HAP-1 (cell line): ENCODE data around the gene PNMA8C.
A peak's percentile ranks its signal among the peaks of the same experiment; 100 is the strongest.

Experiments
- DNase-seq, 2 experiments: peaks; one replicate each; pipeline ENCODE4 v3.0.0-alpha.2; 2016 to 2020; ENCODE audit warnings: low spot score in 2 of 2
- H3K27me3 ChIP-seq: fragments of 250-450 bp; sonication (Bioruptor Pico); 2 replicates; pipeline ENCODE4 v1.5.1; 2020; ENCODE audit warnings: low read depth, mild to moderate bottlenecking, moderate library complexity
- H3K36me3 ChIP-seq: fragments of 250-450 bp; sonication (Bioruptor Pico); replicated peaks from 2 replicates; pipeline ENCODE4 v1.5.1; 2020; ENCODE audit warnings: mild to moderate bottlenecking
- H3K4me1 ChIP-seq: fragments of 250-450 bp; sonication (Bioruptor Pico); 2 replicates; pipeline ENCODE4 v1.5.1; 2020; ENCODE audit warnings: mild to moderate bottlenecking
- H3K4me3 ChIP-seq: fragments of 250-450 bp; sonication (Bioruptor Pico); 2 replicates; pipeline ENCODE4 v1.5.1; 2020; ENCODE audit warnings: mild to moderate bottlenecking, moderate library complexity
- H3K9me3 ChIP-seq: fragments of 250-450 bp; sonication (Bioruptor Pico); 2 replicates; pipeline ENCODE4 v1.5.1; 2020; ENCODE audit warnings: mild to moderate bottlenecking, moderate library complexity
- in situ Hi-C: fragments of 300-500 bp; cut with MboI; formaldehyde crosslinking; loops from 3 replicates; pipeline ENCODE4 v1.14.3; 2020; ENCODE audit warnings: low sequenced_read_pairs, inconsistent platforms, mixed read lengths

PNMA8C gene

GRCh38 chr19:46428239-46429135, at the start of gene PNMA8C:
TSS of gene PNMA8C (minus strand) at chr19:46428936. CDS start at chr19:46428359, 577 bp downstream.
- no peaks in the 10 kb centered on the region for H3K9me3 ChIP-seq
- H3K4me1 ChIP-seq: peaks cover 5% of the 10 kb centered on the region; the same call in 1 of the 2 replicates
- peak; percentile 36 to 79 for DNase-seq
- peak within 1 kb of the TSS; percentile 9 for H3K4me3 ChIP-seq
- in situ Hi-C loops: no loop called here
- H3K27me3 ChIP-seq: no peaks in the 10 kb centered on the region
- H3K36me3 ChIP-seq: no peaks in the 10 kb centered on the region

DNA sequence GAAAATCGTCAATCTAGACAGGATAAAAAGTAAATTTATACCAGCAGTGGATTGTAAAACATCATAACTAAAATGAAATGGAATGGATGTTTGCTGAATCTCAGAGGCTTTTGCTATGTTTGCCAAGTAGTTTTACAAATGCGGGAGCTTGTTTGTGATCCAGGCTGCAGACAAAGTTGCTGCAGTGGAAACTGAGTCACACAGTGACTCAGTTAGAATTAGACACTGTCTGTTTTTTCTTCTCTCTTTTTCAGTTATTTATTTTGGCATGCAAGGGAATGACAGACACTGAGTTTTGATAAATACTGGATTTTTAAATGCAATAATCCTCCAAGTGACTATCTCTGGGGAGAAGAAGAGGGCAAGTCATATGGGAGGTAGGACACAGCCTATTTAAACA, 47.2 kb upstream of the PNMA8C start:
- Histone ChIP-seq H3K36me3 (no peaks in the 10 kb centered on the region), H3K27me3 (no peaks in the 10 kb centered on the region), H3K4me1 (peaks cover 13% of the 10 kb centered on the region), H3K9me3 (no peaks in the 10 kb centered on the region), H3K4me3 (no peak overlapping the region)
- DNase-seq: no peak
- in situ Hi-C loops: no loop called here

- Histone ChIP-seq H3K4me3 (no peak overlapping the region), H3K9me3 (no peaks in the 10 kb centered on the region), H3K36me3 (peaks cover 6% of the 10 kb centered on the region), H3K27me3 (no peaks in the 10 kb centered on the region), H3K4me1 (peaks cover 12% of the 10 kb centered on the region)
- no peak for DNase-seq
- in situ Hi-C loops: no loop called here
Measured at GRCh38 chr19:46474211-46474610, 45.5 kb upstream of the PNMA8C start.

DNA sequence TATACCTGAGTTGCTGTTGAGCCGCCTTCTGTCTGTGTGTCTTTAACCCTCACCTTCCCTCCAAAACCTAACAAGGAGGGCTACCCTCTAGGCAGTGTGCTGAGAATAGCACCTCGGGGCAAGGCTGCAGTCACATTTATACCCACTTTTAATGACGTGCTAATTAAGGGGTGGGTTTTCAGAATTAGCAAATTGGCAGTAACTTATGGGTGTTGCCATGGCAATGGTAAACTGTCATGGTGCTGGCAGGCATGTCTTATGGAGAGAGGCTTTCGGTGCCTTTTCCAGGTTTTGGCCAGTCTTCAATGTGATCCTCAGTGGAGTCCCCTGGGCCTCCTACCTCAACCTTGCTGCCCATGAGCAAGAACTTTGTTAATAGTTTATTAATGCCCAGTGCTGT, 43.9 kb upstream of the PNMA8C start:
- DNase-seq: no peak
- H3K9me3 ChIP-seq: no peaks in the 10 kb centered on the region
- no peaks in the 10 kb centered on the region for H3K27me3 ChIP-seq
- no peak overlapping the region for H3K4me3 ChIP-seq
- peaks cover 12% of the 10 kb centered on the region for H3K4me1 ChIP-seq
- in situ Hi-C loops: no loop called here
- H3K36me3 ChIP-seq: peaks cover 17% of the 10 kb centered on the region

DNA sequence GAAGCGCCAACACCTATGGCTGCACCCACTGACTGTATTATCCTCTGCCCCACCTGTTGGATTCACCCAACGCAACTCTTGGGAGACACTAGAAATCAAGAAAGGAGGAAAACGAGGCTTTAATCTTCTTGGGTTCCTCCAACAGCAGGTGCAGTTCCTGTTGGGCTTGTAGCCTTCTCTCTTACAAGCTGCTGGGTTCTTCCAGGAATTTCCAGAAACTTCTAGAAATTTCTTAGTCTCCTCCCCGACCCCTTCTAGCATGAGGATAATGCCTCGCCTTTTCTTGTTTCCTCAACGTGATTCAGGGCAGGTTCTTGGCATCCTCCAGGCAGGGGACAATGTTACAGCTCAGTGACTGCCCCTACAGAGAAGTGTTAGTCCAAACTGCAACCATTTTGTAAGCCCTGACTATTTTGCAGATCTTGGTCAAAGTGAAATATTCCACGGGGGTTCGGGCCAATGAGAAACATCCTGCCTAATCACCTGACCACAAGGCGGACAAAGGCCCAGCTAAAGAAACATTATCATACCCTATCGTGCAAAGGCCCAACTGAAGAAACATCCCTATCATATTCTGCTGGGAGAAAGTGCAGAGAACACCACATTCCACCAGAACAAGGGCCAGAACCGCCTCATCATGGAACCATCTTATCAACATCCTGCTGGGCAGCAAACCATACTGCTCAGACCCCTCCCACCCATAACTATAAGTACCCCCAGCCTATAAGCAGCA, 43.2 kb upstream of the PNMA8C start:
- peaks cover 12% of the 10 kb centered on the region for H3K4me1 ChIP-seq
- DNase-seq: no peak
- H3K27me3 ChIP-seq: no peaks in the 10 kb centered on the region
- H3K9me3 ChIP-seq: no peaks in the 10 kb centered on the region
- peak overlapping the region; percentile 60 for H3K4me3 ChIP-seq
- in situ Hi-C loops: no loop called here
- peaks cover 18% of the 10 kb centered on the region for H3K36me3 ChIP-seq

GRCh38 chr19:46471116-46471733, 42.5 kb upstream of the PNMA8C start, which contains the start of gene PNMA8A:
TSS of gene PNMA8A (minus strand) at chr19:46471563. CDS start at chr19:46471035, 528 bp downstream.
- Histone ChIP-seq H3K36me3 (peaks cover 21% of the 10 kb centered on the region), H3K4me1 (peaks cover 12% of the 10 kb centered on the region), H3K9me3 (no peaks in the 10 kb centered on the region), H3K27me3 (no peaks in the 10 kb centered on the region), H3K4me3 (peak within 1 kb of the TSS; percentile 60)
- in situ Hi-C loops: no loop called here
- DNase-seq: peak; percentile 76 to 92

- H3K36me3 ChIP-seq: peaks cover 21% of the 10 kb centered on the region
- in situ Hi-C loops: no loop called here
- H3K27me3 ChIP-seq: no peaks in the 10 kb centered on the region
- H3K4me1 ChIP-seq: peaks cover 12% of the 10 kb centered on the region
- no peaks in the 10 kb centered on the region for H3K9me3 ChIP-seq
- H3K4me3 ChIP-seq: peak overlapping the region; percentile 60
- DNase-seq: no peak
Measured at GRCh38 chr19:46470376-46470775, 41.6 kb upstream of the PNMA8C start.

DNA sequence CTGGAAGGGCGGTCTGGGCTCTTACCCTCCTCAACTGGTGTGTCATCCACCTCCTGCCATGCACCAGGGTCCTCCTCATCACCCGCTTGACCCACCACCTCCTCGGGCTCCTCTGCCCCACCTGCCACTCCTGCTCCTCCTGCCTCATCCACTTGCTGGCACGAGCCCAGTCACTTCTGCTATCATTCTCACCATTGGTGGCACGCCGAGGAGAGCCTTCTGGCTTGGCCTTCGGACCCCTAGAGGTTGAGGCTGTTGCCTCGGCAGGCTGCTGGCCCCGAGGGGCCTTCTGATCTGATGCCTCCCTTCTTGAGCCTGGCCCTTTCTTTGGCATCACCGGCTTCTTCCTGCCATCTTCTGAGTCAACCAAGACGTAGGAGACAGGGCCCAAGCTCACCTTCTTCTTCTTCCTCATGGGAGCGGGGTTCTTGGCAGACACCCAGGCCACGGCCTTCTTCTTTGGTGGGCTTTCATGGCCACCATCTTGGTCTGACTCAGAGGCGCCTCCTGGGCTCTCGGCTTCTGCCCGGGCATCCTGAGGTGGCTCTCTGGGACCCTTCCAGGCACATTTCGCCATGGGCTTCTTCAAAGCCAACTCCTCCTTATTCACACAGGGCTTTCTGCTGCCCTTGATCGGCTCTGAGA, 40.9 kb upstream of the PNMA8C start:
- peaks cover 12% of the 10 kb centered on the region for H3K4me1 ChIP-seq
- no peaks in the 10 kb centered on the region for H3K9me3 ChIP-seq
- H3K4me3 ChIP-seq: no peak overlapping the region
- no peaks in the 10 kb centered on the region for H3K27me3 ChIP-seq
- H3K36me3 ChIP-seq: peaks cover 21% of the 10 kb centered on the region
- DNase-seq: no peak
- in situ Hi-C loops: no loop called here

- Histone ChIP-seq H3K27me3 (no peaks in the 10 kb centered on the region), H3K36me3 (peaks cover 21% of the 10 kb centered on the region), H3K4me1 (peaks cover 9% of the 10 kb centered on the region), H3K4me3 (no peak overlapping the region), H3K9me3 (no peaks in the 10 kb centered on the region)
- DNase-seq: no peak
- in situ Hi-C loops: no loop called here
Measured at GRCh38 chr19:46466536-46467196, 37.9 kb upstream of the PNMA8C start.

- H3K4me3 ChIP-seq: no peak overlapping the region
- in situ Hi-C loops: no loop called here
- no peak for DNase-seq
- no peaks in the 10 kb centered on the region for H3K4me1 ChIP-seq
- no peaks in the 10 kb centered on the region for H3K27me3 ChIP-seq
- peaks cover 13% of the 10 kb centered on the region for H3K36me3 ChIP-seq
- no peaks in the 10 kb centered on the region for H3K9me3 ChIP-seq
Measured at GRCh38 chr19:46463516-46463915, 34.8 kb upstream of the PNMA8C start.

- H3K27me3 ChIP-seq: no peaks in the 10 kb centered on the region
- no peak for DNase-seq
- in situ Hi-C loops: no loop called here
- H3K4me3 ChIP-seq: no peak overlapping the region
- H3K9me3 ChIP-seq: no peaks in the 10 kb centered on the region
- H3K4me1 ChIP-seq: no peaks in the 10 kb centered on the region
- H3K36me3 ChIP-seq: no peaks in the 10 kb centered on the region; the same call in 1 of the 2 replicates
Measured at GRCh38 chr19:46461537-46461936, 32.8 kb upstream of the PNMA8C start.

GRCh38 chr19:46460981-46461380, 32.2 kb upstream of the PNMA8C start:
- H3K9me3 ChIP-seq: no peaks in the 10 kb centered on the region
- no peak for DNase-seq
- H3K27me3 ChIP-seq: no peaks in the 10 kb centered on the region
- no peaks in the 10 kb centered on the region for H3K4me1 ChIP-seq
- no peak overlapping the region for H3K4me3 ChIP-seq
- in situ Hi-C loops: no loop called here
- no peaks in the 10 kb centered on the region; the same call in 1 of the 2 replicates for H3K36me3 ChIP-seq

DNA sequence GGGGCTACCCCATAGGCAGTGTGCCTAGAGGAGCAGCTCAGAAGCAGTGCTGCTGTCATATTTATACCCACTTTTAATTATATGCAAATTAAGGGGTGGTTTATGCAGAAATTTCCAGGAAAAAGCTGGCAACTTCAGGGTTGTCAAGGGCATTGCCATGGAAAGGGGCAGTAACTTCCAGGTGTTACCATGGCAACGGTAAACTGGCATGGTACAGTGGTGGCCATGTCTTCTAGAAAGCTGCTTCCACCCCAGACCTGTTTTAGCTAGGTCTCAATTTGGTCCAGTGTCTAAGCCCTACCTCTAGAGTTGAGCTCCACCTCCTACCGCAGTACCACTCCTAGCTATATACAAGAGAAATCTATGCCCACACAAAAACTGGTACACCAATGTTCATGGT, 31.3 kb upstream of the PNMA8C start:
- H3K4me1 ChIP-seq: no peaks in the 10 kb centered on the region
- no peak for DNase-seq
- H3K9me3 ChIP-seq: no peaks in the 10 kb centered on the region
- no peaks in the 10 kb centered on the region for H3K27me3 ChIP-seq
- no peaks in the 10 kb centered on the region; the same call in 1 of the 2 replicates for H3K36me3 ChIP-seq
- no peak overlapping the region for H3K4me3 ChIP-seq
- in situ Hi-C loops: no loop called here
